ENCODE results near the gene MATN1.

DNA sequence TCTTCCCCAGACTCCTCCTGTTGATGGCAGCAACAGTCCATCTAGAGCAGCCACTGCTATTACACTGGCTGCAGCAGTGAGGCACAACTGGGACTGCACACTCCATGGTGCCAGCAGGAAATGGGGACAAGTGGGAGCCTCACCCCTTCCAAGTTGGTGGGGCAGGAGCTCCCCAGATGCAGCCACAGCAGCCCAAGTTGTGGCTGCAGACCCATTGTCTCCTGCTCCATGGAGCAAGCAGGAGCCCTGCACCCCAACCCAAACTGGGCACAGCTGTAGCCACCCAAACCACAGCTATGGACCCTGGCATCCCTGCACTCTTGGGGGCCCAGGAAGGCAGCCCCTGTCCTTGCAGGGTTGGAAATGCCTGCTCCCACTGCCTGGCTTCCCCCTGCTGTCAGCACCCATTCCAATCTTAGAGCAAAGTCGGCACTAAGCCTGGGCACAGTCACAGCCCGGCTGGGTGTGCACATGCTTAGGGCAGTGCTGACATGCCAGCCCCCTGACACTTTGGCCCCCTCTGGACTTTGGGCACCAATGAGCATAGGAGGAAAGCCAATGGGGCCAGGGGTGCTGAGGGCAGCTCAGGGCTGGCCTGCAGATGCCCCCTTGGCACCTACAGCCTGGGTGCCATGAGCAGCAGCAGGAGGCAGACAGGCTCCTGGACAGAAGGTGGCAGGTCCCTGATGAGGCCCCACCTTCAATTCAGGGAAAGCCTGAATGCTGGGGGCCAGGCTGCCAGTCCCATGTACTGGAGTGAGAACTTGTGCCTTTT is 44.0 kb downstream of the MATN1 start:
- TF ChIP-seq CSDC2 (CRISPR knock-in tag; IDR thresholded peaks at IDR 0.05) (no peak), BACH2 (CRISPR knock-in tag; IDR thresholded peaks at IDR 0.05; ENCODE audit: borderline replicate concordance) (no peak)

All from SK-N-SH treated with all-trans-retinoic acid at 6 μM for 48 hours (cell line).